Measurements from ENCODE around the gene LRRC4C. TPM values are rescaled to one million over a fixed set of nuclear protein-coding genes. Genes with fewer than 3 reads are reported as not detected.

LRRC4C gene
- total RNA-seq, 1 donor from 2014 or later, result 0.62 TPM

DNA sequence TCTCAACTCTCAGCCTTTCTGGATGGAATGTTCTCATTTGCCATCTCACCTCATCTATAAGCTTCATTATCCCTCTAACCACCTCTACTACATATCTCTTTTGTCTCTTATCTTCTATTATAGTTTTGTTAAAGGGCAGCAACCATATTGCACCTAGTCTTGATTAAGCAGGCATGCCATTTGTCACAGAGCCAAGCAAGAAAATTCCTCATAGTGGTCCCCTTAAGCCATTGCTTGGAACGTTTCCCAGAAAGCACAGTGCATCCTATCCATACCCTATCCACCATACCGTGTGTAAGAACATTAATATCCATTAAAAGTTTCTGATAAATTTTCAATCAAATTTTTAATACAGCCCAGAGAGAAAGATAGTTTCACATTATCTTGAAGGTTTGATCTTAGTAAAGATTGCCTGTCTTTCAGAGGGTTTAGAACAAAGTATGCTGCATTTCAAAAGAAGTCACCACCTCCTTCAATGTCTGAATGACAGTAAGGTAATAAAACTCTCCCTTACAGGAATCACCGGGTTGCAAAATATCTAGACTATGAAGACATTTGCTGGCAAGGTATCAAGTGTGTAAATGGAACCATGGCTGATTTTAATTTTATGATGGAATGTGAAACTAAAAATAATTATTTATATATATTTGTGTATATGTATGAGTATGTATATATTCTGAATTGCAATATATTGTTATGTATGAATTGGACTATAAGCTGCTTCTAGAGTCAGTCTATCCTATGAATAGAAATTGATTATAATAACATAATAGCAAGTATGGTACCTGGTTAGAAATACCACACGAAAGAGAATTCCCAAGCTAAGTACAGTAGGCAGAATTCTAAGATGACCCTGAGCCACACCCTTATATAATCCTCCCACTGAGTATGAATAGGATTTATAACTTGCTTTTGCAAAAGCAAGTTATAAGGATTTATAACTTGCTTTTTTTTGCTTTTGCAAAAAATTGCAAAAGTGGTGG is 1296.3 kb downstream of the LRRC4C start:
- intact Hi-C loops (cut with DNase I), result no loop called here
- no peak for DNase-seq
- no peak for ATAC-seq (ENCODE audit: poor library complexity)

DNA sequence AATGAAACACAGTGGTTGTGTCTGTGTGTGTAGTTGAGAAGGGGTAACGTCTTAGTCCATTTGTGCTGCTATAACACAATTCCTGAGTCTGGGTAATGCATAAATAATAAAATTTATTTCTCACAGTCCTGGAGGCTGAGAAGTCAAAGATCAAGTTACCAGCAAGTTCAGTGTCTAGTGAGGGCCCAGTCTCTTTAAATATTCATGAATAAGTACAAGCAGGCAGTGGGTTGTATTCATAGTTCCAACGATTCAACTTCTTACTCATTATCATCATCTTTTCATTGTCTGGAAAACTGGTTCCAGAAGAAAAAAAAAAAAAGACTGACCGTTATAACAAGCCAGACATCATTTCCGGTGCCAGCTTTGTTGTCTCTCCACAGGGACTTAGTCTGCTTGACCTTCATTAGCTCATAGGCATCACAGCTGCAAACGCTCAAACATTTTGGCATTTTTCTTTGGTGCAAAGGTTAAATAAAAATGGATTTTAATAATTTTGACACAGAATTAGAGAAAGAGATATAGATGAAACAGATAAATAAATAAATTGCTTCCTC is 1297.5 kb downstream of the LRRC4C start:
- peak; percentile 39 for DNase-seq
- ATAC-seq (ENCODE audit: poor library complexity), result no peak
- intact Hi-C loops (cut with DNase I), result no loop called here

DNA sequence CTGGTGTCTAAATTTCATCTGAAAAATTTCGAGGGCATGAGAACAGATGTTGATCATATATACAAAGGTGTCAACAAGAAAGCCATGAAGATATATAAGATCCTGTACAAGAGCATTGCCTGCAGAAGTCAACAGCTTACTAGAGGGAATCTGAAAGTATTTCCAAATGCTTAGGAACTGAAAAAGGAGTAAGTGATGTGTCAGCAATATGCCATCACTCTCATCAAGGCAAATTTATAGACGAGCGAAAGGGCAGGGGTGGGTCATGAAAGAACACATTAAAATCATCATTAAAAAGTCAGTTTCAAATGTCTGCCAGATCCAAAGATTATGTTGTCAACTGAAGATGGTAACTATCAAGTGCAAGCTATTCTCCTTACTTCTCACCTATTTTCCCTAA is 1299.0 kb downstream of the LRRC4C start:
- intact Hi-C loops (cut with DNase I), result no loop called here
- DNase-seq, result no peak

DNA sequence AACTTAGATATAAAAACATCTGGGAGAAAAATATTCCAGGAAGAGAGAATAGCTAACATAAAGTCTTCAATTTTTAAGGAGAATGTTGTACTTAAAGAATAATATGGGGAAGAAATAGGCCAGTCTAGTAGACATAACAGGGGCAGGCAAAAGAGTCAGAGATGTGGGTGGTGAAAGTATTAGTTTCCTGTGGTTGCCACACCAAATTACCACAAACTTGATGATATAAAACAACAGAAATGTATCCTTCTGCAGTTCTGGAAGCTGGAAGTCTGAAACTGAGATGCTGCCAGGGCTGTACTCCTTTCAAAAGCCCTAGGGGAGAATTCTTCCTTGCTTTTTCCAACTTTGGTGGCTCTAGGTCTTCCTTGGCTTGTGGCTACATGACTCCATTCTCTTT is 1309.7 kb downstream of the LRRC4C start:
- intact Hi-C loops (cut with DNase I), result no loop called here
- no peak for DNase-seq
- ATAC-seq (ENCODE audit: poor library complexity), result no peak

More for the DNA sequence above, 1299.0 kb downstream of the LRRC4C start:
- no peak for ATAC-seq (ENCODE audit: poor library complexity)

DNA sequence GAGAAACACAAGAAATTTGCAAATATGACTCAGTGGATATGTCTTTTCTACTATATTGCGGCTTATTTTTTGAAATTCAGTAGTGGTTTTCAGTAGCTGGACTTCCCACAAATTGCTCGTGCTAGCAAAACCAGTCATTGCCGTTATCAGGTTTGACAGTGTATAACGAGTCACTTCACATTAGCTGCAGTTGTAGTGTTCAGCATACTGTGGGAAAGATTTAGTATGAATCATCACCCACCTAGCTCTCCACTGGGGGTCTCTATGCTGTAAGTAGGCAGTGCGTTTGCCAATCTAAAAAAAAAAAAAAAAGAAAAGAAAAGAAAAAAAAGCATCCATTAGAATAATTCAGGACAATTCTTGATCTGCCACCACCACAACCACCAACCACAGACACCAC is 1318.9 kb downstream of the LRRC4C start:
- ATAC-seq (ENCODE audit: poor library complexity), result no peak
- intact Hi-C loops (cut with DNase I), result no loop called here
- DNase-seq, result no peak

DNA sequence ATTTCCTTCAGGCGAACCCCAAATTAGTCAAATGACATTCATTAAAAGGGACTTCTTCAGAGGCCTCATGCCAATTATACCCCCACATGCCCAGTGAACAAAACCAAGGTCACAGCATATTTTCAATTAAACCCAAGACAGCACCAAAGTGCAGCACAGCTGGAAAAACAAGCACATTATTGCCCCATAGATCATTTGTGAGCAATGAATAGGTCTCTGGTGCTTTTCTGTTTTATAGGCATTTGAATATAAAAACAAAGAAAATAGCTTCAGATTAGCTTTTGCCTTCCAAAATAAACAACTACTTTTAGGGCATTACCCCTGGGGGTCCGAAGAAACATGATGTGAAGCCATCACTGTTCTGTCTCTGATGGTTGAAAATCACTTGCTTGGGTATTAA is 1319.9 kb downstream of the LRRC4C start:
- ATAC-seq (ENCODE audit: poor library complexity) (no peak), DNase-seq (no peak)
- intact Hi-C loops (cut with DNase I), result no loop called here

DNA sequence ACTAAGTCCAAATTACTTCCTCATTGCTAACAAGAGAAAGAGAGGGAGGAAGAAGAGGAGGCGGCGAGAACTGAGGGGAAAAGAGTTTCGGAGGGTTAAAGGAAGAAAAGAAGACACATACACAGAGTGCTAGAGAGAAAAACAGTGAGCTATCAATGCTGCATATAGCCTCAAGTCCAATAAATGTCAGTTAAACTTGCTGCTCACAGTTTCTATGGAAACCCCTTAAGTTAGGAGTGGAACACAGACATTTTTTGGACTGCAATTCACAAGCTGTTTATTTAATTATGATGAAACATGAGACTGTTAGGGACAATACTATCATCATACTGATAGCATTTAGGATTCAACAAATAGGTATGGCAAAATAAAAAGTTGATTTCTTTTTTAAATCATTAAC is 1320.4 kb downstream of the LRRC4C start:
- DNase-seq (no peak), ATAC-seq (ENCODE audit: poor library complexity) (no peak)
- intact Hi-C loops (cut with DNase I), result no loop called here

DNA sequence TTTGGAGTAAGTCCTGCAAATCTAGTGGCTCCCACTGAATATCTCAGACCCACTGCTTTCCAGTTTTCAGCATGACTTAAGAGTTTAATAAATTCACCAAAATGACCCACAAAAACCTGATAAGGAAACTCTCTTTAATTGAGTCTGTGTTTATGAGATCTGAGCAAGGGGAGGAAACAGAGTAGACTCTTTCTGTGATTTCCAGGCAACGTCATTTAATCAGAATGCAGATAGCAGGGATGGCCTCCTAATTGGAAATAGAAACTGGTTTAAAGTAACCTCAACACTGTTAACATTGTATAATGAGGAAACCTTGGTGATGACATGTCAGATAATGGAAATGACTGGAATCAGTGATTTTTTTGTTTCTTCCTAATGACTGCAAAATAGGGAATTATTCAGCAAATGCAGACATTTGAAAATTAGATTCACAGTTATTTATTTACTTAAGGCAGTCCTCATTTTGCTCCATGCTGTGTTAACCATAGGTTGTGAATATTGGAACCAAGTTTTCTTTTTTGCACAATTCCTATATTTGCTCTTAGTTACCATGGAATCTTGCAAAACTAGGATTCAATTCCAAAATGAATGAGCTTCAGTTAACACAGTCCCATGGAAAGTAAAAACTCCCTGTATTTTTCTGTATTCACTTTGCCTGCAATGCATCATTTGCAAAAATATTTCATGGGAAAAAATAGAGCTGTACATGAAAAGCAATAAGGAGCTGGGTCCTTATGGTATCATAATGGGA is 1324.5 kb downstream of the LRRC4C start:
- DNase-seq (no peak), ATAC-seq (ENCODE audit: poor library complexity) (no peak)
- intact Hi-C loops (cut with DNase I), result no loop called here

DNA sequence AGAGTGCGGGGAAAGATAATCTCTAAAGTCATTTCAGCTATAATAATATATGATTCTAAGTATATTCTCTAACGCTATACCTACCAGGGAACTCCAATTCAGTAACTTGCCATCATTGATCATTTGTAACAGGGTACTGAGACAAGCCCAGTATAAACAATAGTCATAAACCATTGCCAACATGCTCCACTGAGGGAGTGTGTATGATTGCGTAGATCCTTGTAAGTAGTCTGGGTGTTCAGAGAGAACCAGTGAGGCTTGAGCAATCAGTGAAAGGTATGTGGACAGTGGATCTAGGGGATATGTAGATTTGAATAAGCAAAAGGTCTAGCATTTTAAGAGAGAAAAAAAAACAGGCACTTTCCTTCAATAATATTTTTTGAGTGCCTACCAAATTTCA is 1326.0 kb downstream of the LRRC4C start:
- intact Hi-C loops (cut with DNase I), result no loop called here

DNA sequence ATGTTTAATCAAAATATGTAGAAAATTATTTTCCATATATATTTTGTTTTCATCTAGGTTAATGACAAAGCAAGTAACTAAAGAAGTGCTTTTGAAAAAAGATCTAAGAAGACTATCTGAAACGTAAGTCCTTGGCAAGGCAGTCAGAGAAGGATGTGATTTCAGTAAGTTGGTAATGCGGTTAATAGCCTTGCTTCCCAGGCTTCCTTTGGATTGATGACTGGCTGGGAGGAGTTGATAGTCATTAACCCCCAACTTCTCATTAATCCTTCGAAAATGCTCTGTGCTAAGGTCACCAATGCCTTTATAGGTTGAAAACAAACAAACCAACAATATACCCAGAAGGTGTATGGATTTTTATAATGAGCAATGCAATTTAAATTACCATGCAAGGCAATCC is 1326.5 kb downstream of the LRRC4C start:
- intact Hi-C loops (cut with DNase I), result no loop called here
- ATAC-seq (ENCODE audit: poor library complexity), result no peak

More for the DNA sequence above, 1326.0 kb downstream of the LRRC4C start:
- ATAC-seq (ENCODE audit: poor library complexity) (no peak), DNase-seq (no peak)

DNA sequence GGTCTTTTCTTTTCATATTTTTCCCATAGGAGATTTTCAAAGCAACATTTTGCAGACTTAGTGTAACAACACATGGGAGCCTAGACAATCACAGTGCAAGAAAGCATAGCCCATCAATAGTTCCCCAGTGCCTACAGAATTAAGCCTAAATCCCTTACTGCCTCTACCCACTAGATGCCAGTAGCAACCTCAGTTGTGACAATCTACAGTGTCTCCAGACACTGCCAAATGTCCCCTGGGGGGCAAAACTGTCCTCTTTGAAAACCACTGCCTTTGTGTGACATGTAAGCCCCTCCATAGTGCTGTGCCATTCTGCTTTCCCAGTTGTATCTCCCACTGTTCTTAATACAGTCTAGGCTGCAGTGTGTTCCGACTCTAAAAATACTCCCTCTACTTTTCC is 1329.0 kb downstream of the LRRC4C start:
- ATAC-seq (ENCODE audit: poor library complexity), result no peak
- intact Hi-C loops (cut with DNase I), result no loop called here
- DNase-seq, result no peak

More for the DNA sequence above, 1326.5 kb downstream of the LRRC4C start:
- no peak for DNase-seq

DNA sequence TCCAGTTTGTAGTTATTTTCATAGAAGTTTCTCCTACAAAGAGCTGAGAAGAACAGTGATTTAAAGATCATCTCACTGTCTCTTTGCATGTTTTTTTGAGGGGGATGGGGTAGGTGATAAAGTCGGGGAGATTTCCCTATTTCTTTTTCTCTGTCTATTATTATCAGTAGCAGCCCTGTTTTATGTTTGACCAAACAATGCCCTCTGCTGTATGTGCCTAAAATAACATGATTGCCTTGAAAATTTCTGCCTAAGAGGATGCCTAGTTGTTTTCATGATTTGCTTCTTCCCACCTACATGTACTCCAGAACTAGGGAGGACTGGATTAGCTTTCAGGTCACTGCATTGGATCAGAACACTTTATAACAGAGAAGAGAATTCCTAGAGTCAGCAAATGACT is 1330.2 kb downstream of the LRRC4C start:
- DNase-seq (no peak), ATAC-seq (ENCODE audit: poor library complexity) (no peak)
- intact Hi-C loops (cut with DNase I), result no loop called here

DNA sequence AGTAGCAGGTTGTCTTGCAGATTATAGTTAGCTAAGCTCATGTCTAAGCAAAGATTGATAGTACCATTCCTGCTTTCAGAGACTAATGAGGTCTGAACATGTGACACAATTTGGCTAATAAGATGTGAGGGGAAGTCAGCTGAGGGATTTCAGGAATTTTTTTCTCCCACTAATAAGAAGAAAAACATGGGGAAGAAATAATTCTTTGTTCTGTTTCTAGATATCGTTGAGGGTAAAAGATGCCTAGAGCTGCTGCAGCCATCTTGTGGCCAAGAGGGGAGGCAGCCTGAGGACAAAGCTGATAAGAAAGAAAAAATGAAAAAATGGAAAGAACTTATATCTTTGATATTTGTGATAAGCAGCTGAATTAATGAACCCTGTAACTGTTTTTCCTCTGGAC is 1334.4 kb downstream of the LRRC4C start:
- ATAC-seq (ENCODE audit: poor library complexity) (no peak), DNase-seq (no peak)
- intact Hi-C loops (cut with DNase I), result no loop called here

DNA sequence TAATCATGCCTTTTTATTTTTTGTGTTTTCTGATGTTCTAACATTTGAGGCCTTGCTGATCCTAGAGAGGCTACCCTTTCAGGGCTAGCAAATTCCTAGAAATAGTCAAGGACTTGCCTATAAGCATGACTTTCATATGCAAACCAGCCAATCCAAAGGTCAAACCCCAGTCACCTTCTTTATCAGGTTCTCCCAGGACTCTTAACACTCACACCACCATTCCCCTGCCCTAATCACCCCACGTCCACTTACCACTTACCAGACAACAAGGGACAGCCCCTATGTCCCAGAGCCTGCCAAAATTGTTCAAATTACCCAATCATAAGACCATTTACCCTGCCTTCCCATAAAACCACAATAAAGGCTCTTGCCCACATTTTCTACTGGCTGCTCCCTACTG is 1339.8 kb downstream of the LRRC4C start:
- intact Hi-C loops (cut with DNase I), result no loop called here
- ATAC-seq (ENCODE audit: poor library complexity) (no peak), DNase-seq (no peak)

DNA sequence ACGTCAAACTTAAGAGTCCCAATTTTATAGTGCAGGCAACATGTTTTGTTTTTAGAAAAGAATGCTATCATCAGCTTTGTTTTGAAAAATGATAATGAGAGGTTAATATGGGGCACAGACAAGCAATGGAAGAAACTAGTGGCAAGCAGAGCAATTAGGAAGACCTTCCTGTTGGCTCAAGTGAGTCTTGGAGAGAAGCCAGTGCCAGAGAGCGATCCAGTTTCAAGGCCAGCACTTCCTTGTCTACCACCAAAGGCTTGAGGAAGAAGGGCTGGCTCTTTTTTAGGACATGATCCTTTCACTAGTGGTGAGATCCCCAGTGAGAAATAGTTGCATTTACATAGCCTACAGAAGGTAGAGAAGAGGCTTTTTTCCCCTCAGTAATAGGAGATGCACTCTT is 1340.7 kb downstream of the LRRC4C start:
- intact Hi-C loops (cut with DNase I), result no loop called here
- ATAC-seq (ENCODE audit: poor library complexity) (no peak), DNase-seq (no peak)

DNA sequence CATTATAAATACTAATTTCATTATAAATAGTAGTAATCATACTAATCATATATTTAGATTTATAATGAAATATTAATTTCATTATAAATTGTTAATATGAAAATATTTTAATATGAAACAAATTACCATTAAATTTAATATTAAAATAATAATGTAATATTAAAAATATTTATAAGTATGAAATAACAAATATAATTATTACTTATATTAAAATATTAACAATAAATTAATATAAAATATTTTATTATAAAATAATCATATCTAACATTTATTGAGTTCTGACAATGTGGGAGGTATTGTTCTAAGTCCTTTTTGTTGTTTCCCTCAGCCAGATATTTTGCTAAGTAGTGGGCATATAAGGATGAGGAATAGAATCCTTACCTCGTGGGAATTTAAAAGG is 1341.4 kb downstream of the LRRC4C start:
- ATAC-seq (ENCODE audit: poor library complexity), result no peak
- intact Hi-C loops (cut with DNase I), result no loop called here
- no peak for DNase-seq

DNA sequence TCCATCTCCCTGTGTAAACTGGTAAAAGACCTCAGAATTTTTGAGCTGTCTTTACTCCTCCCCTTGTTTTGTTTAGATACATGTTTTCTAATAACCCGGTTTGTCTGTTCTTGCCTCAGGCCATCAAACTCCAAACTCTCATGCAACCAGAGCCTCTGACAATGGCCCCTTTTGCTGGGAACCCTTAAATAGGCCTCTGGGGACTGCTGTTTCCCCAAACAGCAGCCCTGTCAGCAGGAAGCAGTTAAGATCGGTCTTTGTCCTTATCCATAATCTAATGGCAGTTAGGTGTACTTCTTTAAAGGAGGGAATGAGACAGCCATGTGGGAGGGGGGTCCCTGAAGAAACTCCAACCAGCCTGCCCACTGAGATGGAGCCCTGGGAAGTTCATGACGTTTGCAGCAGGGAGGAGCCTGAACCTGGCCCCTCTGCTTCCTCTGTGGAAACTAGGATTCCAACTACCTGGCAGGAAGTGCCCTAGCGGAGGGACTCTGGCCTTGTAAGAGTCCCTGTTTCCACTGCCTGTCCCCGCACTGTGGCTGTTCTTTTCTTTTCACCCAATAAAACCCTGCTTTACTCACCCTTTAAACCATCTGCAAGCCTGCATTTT is 1354.4 kb downstream of the LRRC4C start:
- intact Hi-C loops (cut with DNase I), result no loop called here
- DNase-seq, result no peak
- ATAC-seq (ENCODE audit: poor library complexity), result no peak

DNA sequence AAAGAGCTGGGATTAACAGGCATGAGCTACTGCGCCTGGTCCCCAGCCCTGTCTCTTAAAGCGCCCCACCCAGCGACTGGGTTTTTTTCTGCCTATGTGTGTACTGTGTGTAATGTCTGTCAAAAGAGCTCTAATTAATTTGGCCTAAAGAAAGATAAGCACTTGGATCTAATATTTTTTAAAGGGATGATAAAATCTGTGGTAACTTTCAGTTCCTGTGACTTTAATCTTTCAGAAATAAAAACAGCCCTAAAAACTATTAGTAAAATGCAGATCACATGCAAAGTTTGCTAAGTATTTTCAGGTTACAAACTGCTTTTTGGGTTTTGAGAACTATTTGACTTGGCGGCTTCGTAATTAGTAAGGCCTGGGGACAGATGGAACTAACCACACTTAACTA is 1358.7 kb downstream of the LRRC4C start:
- no peak for DNase-seq

DNA sequence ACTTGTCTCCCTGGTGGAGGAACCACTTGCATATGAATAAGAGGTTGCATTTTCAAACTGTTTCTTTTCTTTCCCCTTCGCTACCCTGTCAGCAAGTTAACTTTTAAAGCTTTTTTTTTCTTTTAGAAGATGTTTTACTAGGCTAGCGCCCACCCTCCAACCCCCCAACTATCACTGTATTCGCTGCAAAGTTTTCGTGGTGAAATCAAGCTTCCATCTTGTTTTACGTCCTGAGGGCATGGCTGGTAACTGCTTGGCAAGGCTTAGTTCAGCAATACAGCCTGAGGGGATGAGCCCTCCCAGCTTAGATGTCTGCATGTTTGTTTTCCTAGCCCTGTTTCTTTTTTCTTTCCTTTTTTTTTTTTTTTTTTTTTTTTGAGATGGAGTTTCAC is 1359.3 kb downstream of the LRRC4C start:
- ATAC-seq (ENCODE audit: poor library complexity) (no peak), DNase-seq (no peak)
- intact Hi-C loops (cut with DNase I), result no loop called here

More for the DNA sequence above, 1358.7 kb downstream of the LRRC4C start:
- intact Hi-C loops (cut with DNase I), result no loop called here
- no peak for ATAC-seq (ENCODE audit: poor library complexity)
